Measurements from ENCODE around the gene TEFM. TPM values are rescaled to one million over a fixed set of nuclear protein-coding genes. Genes with fewer than 3 reads are reported as not detected.

TEFM gene, protein sequence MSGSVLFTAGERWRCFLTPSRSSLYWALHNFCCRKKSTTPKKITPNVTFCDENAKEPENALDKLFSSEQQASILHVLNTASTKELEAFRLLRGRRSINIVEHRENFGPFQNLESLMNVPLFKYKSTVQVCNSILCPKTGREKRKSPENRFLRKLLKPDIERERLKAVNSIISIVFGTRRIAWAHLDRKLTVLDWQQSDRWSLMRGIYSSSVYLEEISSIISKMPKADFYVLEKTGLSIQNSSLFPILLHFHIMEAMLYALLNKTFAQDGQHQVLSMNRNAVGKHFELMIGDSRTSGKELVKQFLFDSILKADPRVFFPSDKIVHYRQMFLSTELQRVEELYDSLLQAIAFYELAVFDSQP
- total RNA-seq = 6.2 and 10.2 TPM in 2 replicates

DNA sequence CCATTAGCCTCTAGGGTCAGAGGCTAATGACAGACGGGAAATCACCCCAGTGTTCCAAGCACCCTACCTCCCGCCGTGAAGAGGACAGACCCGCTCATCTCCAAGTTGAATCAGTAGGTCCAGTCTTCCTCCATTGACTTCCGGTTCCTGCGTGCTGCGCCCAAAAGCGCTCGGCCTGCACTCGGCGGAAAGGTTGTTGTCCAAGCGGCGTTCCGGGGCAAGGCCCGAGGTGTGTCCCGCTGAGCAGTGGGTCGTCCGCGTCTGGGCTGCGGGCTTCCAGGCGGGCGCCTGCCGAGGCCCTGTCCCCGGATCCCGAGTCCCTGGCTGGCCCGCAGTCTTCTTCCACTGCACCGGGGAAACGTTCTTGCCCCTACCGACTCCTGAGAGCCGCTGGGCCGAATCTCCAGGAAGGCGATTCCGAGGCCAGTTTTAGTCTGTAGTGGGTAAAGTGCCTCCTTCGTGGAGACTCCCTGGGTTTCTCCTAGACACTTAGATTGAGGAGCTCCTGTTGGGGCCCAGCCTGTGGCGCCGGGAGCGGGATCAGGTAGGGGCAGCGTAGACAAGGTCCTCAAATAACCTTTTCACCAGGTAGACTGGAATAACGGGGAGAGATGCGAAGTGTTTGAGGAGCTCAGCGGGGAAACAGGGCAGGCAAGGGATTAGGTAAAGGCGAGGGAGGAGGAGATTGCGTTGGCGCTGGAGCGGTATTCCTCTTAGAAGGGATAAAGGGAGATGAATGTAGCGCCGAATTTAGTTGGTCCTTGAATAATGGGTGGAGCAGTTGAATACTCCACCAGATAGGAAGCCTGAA lies at the start of gene TEFM:
Gene TEFM (minus strand): TSS at position 138 of the 811 bp plus-strand sequence. CDS start 40 bp downstream, at position 98.

DNA sequence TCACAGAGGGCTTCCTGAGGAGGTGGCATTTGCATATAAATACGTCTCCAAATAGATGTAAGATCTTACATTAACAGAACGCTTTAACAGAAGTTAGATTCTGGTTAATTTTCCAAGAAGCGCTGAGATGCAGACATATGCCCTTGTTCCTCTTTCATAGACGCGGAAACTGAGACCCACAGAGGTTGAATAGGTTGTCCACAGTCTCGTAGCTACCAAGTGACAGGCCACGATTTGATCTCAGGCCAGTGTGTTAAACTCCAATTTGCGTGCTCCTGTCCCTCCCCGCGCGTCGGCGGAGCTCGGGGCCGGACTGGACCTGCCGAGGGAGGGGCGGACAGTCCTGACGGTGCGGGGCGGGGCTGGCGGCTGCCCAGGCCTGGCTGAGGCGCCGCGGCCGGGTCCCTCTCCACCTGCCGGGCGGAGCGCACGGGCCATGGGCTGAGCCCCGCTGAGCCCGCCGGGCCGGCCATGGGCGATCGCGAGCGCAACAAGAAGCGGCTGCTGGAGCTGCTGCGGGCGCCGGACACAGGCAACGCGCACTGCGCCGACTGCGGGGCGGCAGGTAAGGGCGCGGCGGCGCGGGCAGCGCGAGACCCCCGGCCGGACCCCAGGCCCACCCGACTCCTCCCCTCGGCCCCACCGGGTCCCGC lies 15.6 kb upstream of the TEFM start, which contains the start of gene ADAP2:
Gene ADAP2 (plus strand): TSS at position 402 of the 653 bp plus-strand sequence. CDS start 70 bp downstream, at position 472.

Other genes starting within 250 kb of the TEFM start
- 20.7 and 24.5 TPM in 2 replicates for gene CRLF3, start 81.5 kb downstream of the TEFM start, total RNA-seq
- 2.3 and 3.4 TPM in 2 replicates for gene ATAD5, start 74.3 kb downstream of the TEFM start, total RNA-seq
- gene ADAP2, start 15.7 kb upstream of the TEFM start, total RNA-seq = 0.13 and 0.16 TPM in 2 replicates
- gene RNF135, start 64.8 kb upstream of the TEFM start, total RNA-seq = 2.7 and 5.5 TPM in 2 replicates
- 14.6 and 46.6 TPM in 2 replicates for gene NF1, start 188.7 kb upstream of the TEFM start, total RNA-seq